A673 (cell line): Measurements from ENCODE around the gene OR2AE1.

ENCODE experiments used
- CTCF ChIP-seq: fragments of 300-800, 200-600 bp; sonication (generic); conservative IDR thresholded peaks from 2 replicates; pipeline ENCODE4 v1.5.1; 2017; ENCODE audit warnings: low read depth, mild to moderate bottlenecking, antibody characterized with exemption, low read length, moderate library complexity, mixed read lengths
- EZH2 ChIP-seq: fragments of 200-600 bp; sonication (generic); IDR thresholded peaks from 2 replicates; pipeline ENCODE4 v1.6.1; 2017; ENCODE audit warnings: borderline replicate concordance, low read depth, mild to moderate bottlenecking, mixed read lengths, antibody characterized with exemption, low read length; ENCODE audit not compliant: poor library complexity, severe bottlenecking

- TF ChIP-seq CTCF: peak; percentile 32; the same call in 1 of the 2 replicates
- no peak for TF ChIP-seq EZH2
Observed at GRCh38 chr7:99837649-99838361, 39.0 kb downstream of the OR2AE1 start.
